Motor neuron (in vitro differentiated cells): ENCODE measurements around the gene RERE. TPM values are rescaled to one million over a fixed set of nuclear protein-coding genes. Genes with fewer than 3 reads are reported as not detected.

Experiments used
- ATAC-seq, 8 experiments: fragments of 200-7000 bp; cut with Tn5 transposase; replicated peaks in 6 of 8; 2 replicates each; pipeline ENCODE4 v1.8.0; 2021; ENCODE audit warnings: mild to moderate bottlenecking in 8 of 8, moderate library complexity in 8 of 8
- H3K27ac ChIP-seq, 2 donors: fragments of 250-450 bp; sonication (Bioruptor Pico); 2 replicates each; pipeline ENCODE4 v1.9.0; 2021; ENCODE audit warnings: antibody characterized with exemption in 2 of 2, mild to moderate bottlenecking in 2 of 2, moderate library complexity in 1 of 2
- H3K4me1 ChIP-seq, 2 donors: fragments of 250-450 bp; sonication (Bioruptor Pico); replicated peaks in 1 of 2; 2 replicates each; pipeline ENCODE4 v1.6.1; 2021; ENCODE audit warnings: antibody characterized with exemption in 2 of 2, mild to moderate bottlenecking in 2 of 2, moderate library complexity in 1 of 2
- H3K4me3 ChIP-seq, 5 donors: fragments of 250-450 bp; sonication (Bioruptor Pico); 2 replicates each; pipeline ENCODE4 v1.9.0; 2021; ENCODE audit warnings: antibody characterized with exemption in 5 of 5, mild to moderate bottlenecking in 5 of 5, moderate library complexity in 4 of 5
- WGBS, 10 experiments: fragments of 450-650 bp; shearing (Covaris generic); methylation state at CpG; one replicate each; pipeline ENCODE4 v1.0.0; 2022; 5-methylcytosine and 5-hydroxymethylcytosine counted together
- in situ Hi-C, 9 experiments: fragments of 400-800 bp; cut with MboI; loops; one replicate each; pipeline ENCODE4 v1.15.0; 2021; ENCODE audit warnings: low sequenced_read_pairs in 9 of 9, low pct_unique_long_range_greater_than_20kb in 2 of 9; ENCODE audit not compliant: unreplicated experiment in 9 of 9
- total RNA-seq, 8 experiments: library from RNA; unstranded; fragments of 300-600 nt; gene quantifications; 2 replicates each; pipeline versions ENCODE4 v1.2.3 to v1.2.4, GENCODE V29; 2022

Gene RERE
- total RNA-seq, 8 experiments from 2014 or later = 17.8 to 576 (median 111) TPM

DNA sequence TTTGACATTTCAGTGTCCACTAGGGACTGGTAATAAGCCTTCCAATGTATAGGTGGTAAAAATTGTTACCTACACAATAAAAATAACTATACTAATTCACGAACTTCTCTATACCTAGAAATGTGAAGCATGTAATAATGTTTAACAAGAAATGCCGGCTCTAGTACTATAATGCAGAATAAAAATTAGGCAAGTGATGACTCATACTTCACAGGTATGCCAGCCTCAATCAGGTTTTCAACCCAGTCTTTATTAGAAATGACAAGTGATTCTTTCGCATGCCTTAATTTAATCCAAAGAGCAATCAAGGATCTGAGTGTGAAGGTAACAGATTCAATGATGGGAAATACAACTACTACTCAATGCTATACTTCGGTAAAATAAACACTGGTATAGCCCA lies 134.9 kb downstream of the RERE start:
- 76 to 100% (median 92%) methylated on average over 1 to 4 of the region's 4 CpGs for WGBS, 10 experiments
- in situ Hi-C loops = loop anchor here in 1 of 9 experiments (25.0 kb wide), 1 partner anchor 120 kb away; no protein-coding TSS in a partner anchor
- peaks cover 38 to 60% of the 10 kb centered on the region in 2 donors for H3K4me1 ChIP-seq
- H3K27ac ChIP-seq = no peak overlapping the region
- no peak overlapping the region for H3K4me3 ChIP-seq
- no peak for ATAC-seq

- 80 to 100% (median 100%) methylated on average over 1 of the region's 1 CpG; no CpG with 5 or more reads in 3 of the 10 experiments for WGBS, 10 experiments
- H3K27ac ChIP-seq = no peak overlapping the region
- peaks cover 35 to 57% of the 10 kb centered on the region in 2 donors for H3K4me1 ChIP-seq
Measured at GRCh38 chr1:8681911-8682310, 135.5 kb downstream of the RERE start.

GRCh38 chr1:8680664-8681650 lies 136.5 kb downstream of the RERE start:
- Histone ChIP-seq H3K4me3 (no peak overlapping the region), H3K27ac (no peak overlapping the region), H3K4me1 (peaks cover 38 to 56% of the 10 kb centered on the region in 2 donors)
- ATAC-seq = no peak
- WGBS, 10 experiments = 35 to 91% (median 69%) methylated on average over 2 to 14 of the region's 14 CpGs
- in situ Hi-C loops = loop anchor here in 1 of 9 experiments (25.0 kb wide), 1 partner anchor 119 kb away; no protein-coding TSS in a partner anchor

More at GRCh38 chr1:8681911-8682310, 135.5 kb downstream of the RERE start:
- no peak for ATAC-seq
- H3K4me3 ChIP-seq = no peak overlapping the region
- in situ Hi-C loops = loop anchor here in 1 of 9 experiments (25.0 kb wide), 1 partner anchor 120 kb away; no protein-coding TSS in a partner anchor

- in situ Hi-C loops = loop anchor here in 1 of 9 experiments (25.0 kb wide), 1 partner anchor 118 kb away; no protein-coding TSS in a partner anchor
- Histone ChIP-seq H3K4me3 (no peak overlapping the region), H3K27ac (no peak overlapping the region), H3K4me1 (peaks cover 43 to 61% of the 10 kb centered on the region in 2 donors)
- WGBS, 10 experiments = 61 to 93% (median 77%) methylated on average over 3 to 7 of the region's 7 CpGs
- ATAC-seq = no peak
Measured at GRCh38 chr1:8679929-8680663, 137.3 kb downstream of the RERE start.

GRCh38 chr1:8679395-8679800 lies 138.0 kb downstream of the RERE start:
- in situ Hi-C loops = loop anchor here in 1 of 9 experiments (25.0 kb wide), 1 partner anchor 117 kb away; no protein-coding TSS in a partner anchor
- WGBS, 10 experiments = 11 to 80% (median 71%) methylated on average over 1 to 2 of the region's 2 CpGs; no CpG with 5 or more reads in 1 of the 10 experiments
- no peak overlapping the region for H3K27ac ChIP-seq
- peak in 5 of 8 experiments; percentile 84 to 90 (median 86) for ATAC-seq
- H3K4me3 ChIP-seq = no peak overlapping the region
- H3K4me1 ChIP-seq = peaks cover 49 to 67% of the 10 kb centered on the region in 2 donors

DNA sequence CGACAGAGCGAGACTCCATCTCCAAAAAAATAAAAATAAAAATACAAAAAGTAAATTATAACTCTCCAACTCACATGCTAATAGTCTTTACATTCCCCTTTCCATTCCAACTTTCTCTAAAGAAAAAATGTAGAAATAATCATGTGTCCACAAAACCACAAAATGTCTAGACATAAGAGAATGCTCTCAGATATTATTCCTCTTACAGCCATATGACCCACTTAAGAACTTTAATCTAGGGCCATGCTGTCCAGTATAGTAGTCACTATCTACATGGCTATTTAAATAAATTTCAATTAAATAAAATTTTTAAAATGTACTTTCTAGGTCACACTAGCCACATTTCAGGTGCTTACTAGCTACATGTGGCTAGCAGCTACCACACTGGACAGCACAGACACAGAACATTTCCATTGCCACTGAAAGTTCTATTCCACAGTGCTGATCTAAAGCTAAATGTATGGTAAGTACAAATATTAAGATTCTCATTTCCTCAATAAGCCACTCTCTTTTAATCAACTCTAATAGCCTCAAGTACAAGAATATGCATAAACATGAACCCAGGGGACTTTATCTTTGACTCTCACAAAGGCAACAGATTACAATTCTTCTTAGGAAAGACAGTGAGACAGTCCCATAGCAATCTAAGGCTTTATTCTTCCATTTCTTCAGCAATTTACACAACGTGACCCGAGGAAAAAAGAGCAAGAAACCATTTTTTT lies 138.6 kb downstream of the RERE start:
- H3K4me3 ChIP-seq = no peak overlapping the region
- in situ Hi-C loops = loop anchor here in 1 of 9 experiments (25.0 kb wide), 1 partner anchor 117 kb away; no protein-coding TSS in a partner anchor
- WGBS, 10 experiments = 70 to 96% (median 81%) methylated on average over 2 to 4 of the region's 4 CpGs; no CpG with 5 or more reads in 3 of the 10 experiments
- no peak overlapping the region for H3K27ac ChIP-seq
- peaks cover 54 to 69% of the 10 kb centered on the region in 2 donors for H3K4me1 ChIP-seq
- peak in 3 of 8 experiments; percentile 5 to 15 (median 7) for ATAC-seq

DNA sequence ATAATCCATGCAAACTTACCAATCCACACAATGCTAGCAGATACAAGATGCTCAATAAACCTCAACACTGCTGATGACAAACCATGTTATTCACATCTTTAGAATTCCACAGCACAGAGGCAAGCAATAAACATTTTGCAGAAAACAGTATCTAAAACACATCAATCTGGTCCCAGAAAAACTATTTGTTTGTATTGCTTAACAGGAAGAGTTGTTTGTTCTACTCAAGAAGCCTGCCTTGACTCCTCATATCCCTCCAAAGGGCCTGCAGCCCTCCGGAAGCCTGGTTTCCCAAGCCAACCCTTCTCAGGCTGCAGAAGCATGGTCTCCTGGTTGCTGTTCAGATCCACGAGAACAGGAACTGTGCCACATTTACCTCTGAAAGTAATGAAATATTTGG lies 139.7 kb downstream of the RERE start:
- Histone ChIP-seq H3K4me1 (peaks cover 52 to 69% of the 10 kb centered on the region in 2 donors), H3K27ac (no peak overlapping the region), H3K4me3 (no peak overlapping the region)
- no peak for ATAC-seq
- in situ Hi-C loops = loop anchor here in 1 of 9 experiments (25.0 kb wide), 1 partner anchor 115 kb away; no protein-coding TSS in a partner anchor
- WGBS, 10 experiments = 93 to 100% (median 100%) methylated on average over 1 to 2 of the region's 2 CpGs; no CpG with 5 or more reads in 3 of the 10 experiments

GRCh38 chr1:8676813-8677212 lies 140.6 kb downstream of the RERE start:
- Histone ChIP-seq H3K4me1 (peaks cover 49 to 69% of the 10 kb centered on the region in 2 donors), H3K4me3 (no peak overlapping the region), H3K27ac (no peak overlapping the region)
- in situ Hi-C loops = loop anchor here in 1 of 9 experiments (25.0 kb wide), 1 partner anchor 115 kb away; no protein-coding TSS in a partner anchor
- WGBS, 10 experiments = 72 to 100% (median 96%) methylated on average over 1 to 2 of the region's 2 CpGs; no CpG with 5 or more reads in 3 of the 10 experiments
- ATAC-seq = no peak

- ATAC-seq = no peak
- peaks cover 47 to 66% of the 10 kb centered on the region in 2 donors for H3K4me1 ChIP-seq
- H3K27ac ChIP-seq = no peak overlapping the region
Measured at GRCh38 chr1:8676072-8676471, 141.4 kb downstream of the RERE start.

GRCh38 chr1:8674912-8675311 lies 142.5 kb downstream of the RERE start:
- WGBS, 10 experiments = 5 to 92% (median 57%) methylated on average over 1 to 2 of the region's 2 CpGs; no CpG with 5 or more reads in 1 of the 10 experiments
- Histone ChIP-seq H3K4me1 (peaks cover 47 to 66% of the 10 kb centered on the region in 2 donors), H3K4me3 (no peak overlapping the region), H3K27ac (no peak overlapping the region)
- ATAC-seq = peak in 6 of 8 experiments; percentile 31 to 52 (median 38)
- in situ Hi-C loops = loop anchor here in 1 of 9 experiments (25.0 kb wide), 1 partner anchor 113 kb away; no protein-coding TSS in a partner anchor

More at GRCh38 chr1:8676072-8676471, 141.4 kb downstream of the RERE start:
- in situ Hi-C loops = loop anchor here in 1 of 9 experiments (25.0 kb wide), 1 partner anchor 114 kb away; no protein-coding TSS in a partner anchor
- H3K4me3 ChIP-seq = no peak overlapping the region

GRCh38 chr1:8674481-8674880 lies 143.0 kb downstream of the RERE start:
- in situ Hi-C loops = no loop called here
- no peak overlapping the region for H3K27ac ChIP-seq

More at GRCh38 chr1:8674481-8674880, 143.0 kb downstream of the RERE start:
- 74 to 100% (median 94%) methylated on average over 1 to 4 of the region's 4 CpGs for WGBS, 10 experiments
- peak in 2 of 8 experiments; percentile 19 to 31 for ATAC-seq
- Histone ChIP-seq H3K4me3 (no peak overlapping the region), H3K4me1 (peaks cover 43 to 61% of the 10 kb centered on the region in 2 donors)
